ENCODE results near the gene LARP4.
"Not testable (repeated sequence)": the region's sequence is repeated elsewhere in the genome, so short reads cannot be mapped to it uniquely, and the experiment has no call there.

Gene LARP4

DNA sequence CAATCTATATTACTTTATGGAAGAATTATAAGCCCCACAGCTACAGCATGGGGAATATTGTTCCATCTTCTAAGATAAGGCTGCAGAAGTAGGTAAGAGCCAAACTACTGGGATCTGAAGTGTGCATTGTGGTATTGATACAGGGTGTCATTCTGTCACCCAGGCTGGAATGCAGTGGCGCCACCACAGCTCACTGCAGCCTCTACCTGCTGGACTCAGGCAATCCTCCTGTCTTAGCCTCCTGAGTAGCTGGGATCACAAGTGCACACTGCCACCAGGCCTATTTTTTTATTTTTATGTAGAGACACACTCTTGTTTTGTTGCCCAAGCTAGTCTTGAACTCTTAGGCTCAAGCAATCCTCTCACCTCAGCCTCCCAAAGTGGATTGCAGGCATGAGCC lies 82.8 kb downstream of the LARP4 start:
- no peak for DNase-seq

- no peak for DNase-seq
Observed at GRCh38 chr12:50488801-50489200, 88.1 kb downstream of the LARP4 start.

GRCh38 chr12:50498119-50498518 lies 97.4 kb downstream of the LARP4 start:
- not testable (repeated sequence) for DNase-seq

GRCh38 chr12:50504798-50505674 lies 104.4 kb downstream of the LARP4 start, which contains the start of gene DIP2B:
Gene DIP2B (plus strand): TSS chr12:50504985. CDS start chr12:50505141, 156 bp downstream.
- peak; percentile 96 for DNase-seq

GRCh38 chr12:50505675-50506530 lies 105.2 kb downstream of the LARP4 start:
- DNase-seq: no peak

- no peak for DNase-seq
Observed at GRCh38 chr12:50506753-50507473, 106.2 kb downstream of the LARP4 start.

DNA sequence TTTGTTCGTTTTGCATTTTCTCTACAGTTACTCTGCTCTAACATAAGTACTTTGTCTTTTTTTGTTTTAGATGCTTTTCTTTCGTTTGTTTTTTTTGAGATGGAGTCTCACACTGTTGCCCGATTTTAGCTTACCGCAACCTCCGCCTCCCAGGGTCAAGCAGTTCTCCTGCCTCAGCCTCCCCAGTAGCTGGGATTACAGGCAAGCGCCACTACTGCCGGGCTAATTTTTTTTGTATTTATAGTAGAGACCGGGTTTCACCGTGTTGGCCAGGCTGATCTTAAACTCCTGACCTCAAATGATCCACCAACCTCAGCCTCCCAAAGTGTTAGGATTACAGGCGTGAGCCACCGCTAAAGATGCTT lies 106.8 kb downstream of the LARP4 start:
- DNase-seq: no peak

DNA sequence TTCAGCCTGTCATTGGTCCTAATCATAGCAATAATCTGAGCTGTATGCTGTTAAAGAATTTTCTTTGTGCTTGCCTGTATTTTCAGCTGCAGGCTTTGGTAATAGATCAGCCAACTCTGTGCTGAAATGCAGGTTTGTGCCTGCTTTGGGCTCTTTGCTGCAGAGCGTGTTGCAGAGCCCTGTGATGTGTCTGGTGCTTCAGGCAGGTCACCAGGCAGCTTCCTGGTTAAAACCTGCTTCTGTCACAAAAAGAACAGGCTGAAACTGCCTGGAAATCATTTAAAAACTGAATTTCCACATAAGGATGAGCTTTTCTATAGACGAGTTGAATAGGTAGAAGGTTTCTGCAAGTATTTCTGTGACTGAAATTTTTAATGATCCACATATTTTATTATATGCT lies 107.2 kb downstream of the LARP4 start:
- DNase-seq: no peak

GRCh38 chr12:50508414-50508813 lies 107.7 kb downstream of the LARP4 start:
- DNase-seq: no peak

DNA sequence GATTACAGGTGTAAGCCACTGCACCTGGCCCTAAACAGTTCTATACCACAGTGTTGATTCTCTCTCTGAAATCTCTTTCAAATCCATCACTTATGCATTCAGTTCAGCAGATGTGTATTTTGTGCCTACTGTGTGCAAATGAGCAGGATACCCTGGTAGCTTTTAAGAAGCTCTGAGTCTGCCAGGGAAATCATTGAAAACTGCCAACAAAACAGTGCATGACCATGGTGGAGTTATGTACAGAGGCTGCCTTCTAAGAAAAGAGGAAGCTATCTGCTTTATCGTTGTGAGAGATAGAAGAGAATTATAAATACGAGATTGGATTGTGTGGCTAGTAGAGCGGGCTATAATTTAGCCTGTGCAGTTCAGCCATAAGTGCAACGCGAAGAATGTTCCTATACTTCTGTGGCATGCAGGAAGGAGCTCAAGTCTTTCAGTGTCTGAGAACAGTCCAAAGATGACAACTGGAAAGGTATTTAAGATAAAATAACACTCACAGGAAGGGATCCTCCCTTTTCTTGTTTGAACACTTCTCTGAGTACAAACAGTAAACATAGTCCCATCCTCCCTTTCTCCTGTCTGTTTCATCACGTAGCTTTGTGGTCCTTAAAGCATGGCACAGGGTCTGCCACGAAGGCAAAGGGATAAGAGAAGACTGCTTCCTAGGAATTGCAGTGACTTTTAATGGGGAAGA lies 108.4 kb downstream of the LARP4 start:
- DNase-seq: no peak

- DNase-seq: no peak
Observed at GRCh38 chr12:50514526-50515276, 114.0 kb downstream of the LARP4 start.

DNA sequence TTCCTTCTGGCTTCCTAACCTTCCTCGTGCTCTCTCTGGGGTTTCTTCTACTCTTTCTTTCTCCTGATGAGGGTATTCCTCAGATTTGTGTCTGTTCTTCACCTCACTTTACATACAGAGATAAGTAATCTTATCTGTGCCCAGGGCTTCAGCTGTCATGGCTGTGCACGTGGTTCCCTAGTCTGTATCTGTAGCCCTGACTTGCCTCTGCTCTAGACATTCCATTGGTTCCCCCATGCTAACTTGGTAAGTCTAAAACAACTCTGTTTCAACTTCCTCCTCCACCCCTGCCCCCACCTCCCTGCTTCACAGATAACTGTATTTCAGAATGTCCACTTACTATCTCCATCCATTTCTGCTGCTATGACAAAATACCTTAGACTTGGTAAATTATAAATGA lies 114.9 kb downstream of the LARP4 start:
- no peak for DNase-seq

DNA sequence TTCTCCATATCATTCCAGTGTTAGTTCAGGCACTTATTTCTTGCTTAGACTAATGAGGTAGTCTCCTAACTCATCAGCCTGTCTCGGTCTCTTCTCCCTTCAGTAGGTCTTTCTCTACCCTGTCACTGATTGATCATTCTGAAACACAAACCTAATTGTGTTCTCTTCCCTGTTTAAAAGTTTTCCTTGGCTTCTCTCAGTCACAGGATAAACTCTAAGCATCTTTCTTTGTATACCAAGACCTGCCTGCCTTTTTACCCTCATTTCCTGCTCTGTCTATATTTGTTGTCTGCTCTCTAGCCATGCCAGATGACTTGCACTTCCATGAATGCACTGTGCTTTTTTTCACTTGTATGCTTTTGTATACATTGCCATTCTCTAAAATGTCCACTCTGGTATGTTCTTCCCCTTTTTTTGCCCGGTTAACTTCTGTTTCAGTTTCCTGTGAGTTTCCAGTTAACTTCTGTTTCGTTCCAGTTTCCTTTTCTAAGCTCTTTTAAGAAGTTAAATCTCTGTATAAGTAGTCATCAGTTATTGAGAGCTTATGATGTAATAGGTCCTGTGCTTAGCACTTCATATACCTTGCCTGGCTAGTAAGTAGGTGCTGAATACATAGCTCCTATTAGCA lies 116.8 kb downstream of the LARP4 start:
- DNase-seq: peak; percentile 36

GRCh38 chr12:50518090-50518489 lies 117.4 kb downstream of the LARP4 start:
- DNase-seq: no peak

DNA sequence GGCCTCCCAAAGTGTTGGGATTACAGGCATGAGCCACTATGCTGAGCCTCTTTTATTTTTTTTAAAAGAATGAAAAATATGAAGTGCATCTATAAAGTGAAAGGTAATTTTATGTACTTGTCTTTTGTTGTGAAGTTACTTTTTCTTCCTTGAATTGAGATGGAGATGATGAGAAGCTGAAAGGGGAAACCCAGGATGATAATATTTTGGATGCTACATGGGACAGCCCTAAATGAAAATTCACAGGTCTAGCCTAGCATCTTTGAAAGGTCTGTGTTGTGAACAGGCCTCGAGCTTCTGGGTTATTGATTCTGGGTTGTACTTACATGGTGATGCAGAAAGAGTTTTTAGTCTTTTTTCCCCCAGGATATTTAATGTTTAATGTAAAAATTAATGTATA lies 118.7 kb downstream of the LARP4 start:
- no peak for DNase-seq

DNA sequence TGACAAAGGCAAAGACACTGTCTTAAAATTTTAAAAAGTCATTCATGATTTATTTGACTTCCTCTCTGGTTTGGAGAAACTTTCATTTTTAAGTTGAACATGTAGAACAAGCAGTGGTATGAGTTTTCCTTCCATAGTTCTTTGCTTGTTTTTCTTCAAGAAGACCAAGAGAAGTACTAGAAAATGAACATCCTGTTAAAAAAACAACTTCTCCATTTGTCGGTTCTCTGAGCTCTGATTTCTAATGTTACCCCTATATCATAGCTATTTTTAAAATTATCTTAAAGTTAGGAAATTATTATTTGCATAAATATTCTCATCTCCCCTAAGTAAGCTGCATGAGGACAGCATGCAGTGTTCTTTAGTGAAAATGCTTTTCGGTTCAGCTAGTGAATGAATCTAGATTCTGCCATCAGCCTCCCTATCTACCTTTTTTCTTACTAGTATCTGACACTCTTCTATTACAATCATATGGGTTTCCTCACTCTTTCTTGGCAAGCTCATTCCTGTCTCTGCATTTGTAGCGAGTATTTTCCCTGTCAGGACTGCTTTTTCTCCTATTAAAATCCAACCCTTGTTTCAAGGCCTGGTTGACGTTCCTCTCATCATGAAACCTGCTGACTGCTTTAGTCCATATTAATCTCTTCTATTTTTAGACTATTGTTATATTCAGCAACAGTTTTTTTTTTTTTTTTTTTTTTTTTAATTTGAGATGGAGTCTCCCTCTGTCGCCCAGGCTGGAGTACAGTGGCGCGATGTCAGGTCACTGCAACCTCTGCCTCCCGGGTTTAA lies 119.9 kb downstream of the LARP4 start:
- no peak for DNase-seq

DNA sequence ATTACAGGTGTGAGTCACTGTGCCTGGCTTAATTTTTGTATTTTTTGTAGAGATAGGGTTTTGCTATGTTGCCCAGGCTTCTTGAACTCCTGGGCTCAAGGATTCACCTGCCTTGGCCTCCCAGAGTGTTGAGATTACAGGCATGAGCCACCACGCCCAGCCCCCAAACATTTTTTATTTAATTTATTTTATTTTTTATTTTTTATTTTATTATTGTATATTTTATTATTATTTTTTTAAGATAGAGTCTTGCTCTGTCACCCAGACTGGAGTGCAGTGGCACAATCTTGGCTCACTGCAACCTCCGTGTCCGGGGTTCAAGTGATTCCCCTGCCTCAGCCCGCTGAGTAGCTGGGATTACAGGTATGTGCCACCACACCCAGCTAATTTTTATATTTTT lies 121.1 kb downstream of the LARP4 start:
- not testable (repeated sequence) for DNase-seq

GRCh38 chr12:50523772-50524171 lies 123.1 kb downstream of the LARP4 start:
- no peak for DNase-seq

DNA sequence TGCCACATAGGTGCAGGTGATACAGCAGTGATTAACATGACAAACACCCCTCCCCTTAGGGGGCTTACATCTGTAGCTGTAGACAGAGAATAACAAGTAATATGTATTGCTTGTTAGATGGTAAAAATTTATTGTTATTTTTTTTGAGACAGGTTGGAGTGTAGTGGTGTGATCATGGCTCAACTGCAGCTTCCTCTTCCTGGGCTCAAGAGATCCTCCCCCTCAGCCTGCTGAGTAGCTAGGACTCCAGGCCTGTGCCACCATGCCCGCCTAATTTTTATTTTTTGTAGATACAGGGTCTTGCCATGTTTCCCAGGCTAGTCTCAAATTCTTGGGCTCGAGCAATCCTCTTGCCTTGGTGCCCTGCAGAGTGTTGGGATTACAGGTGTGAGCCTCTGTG lies 123.9 kb downstream of the LARP4 start:
- DNase-seq: no peak

DNA sequence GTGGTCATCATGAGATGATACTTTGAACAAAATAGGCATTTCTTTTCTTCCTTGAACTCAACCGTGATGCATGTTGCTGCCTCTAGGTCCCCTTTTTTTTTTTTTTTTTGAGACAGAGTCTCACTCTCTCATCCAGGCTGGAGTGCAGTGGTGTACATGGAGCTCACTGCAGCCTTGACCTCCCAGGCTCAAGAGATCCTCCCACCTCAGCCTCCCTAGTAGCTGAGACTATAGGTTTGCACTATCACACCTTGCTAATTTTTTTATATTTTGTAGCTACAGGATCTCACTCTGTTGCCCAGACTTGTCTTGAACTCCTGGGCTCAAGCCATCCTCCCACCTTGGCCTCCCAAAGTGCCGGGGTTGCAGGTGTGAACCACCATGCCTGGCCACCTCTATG lies 124.7 kb downstream of the LARP4 start:
- DNase-seq: no peak

- DNase-seq: no peak
Observed at GRCh38 chr12:50527359-50527726, 126.7 kb downstream of the LARP4 start.

Data from activated CD4-positive, alpha-beta T cell treated with anti-CD3 and anti-CD28 coated beads, Interleukin-2, Interleukin-6, amounts not matched to agents 100 ng/mL and 50 ng/mL, durations not matched to agents 16 hours and 8 hours (primary cell).